HG02885 (cell line): ENCODE data around the gene CCDC73.
"Not testable (repeated sequence)": the region's sequence is repeated elsewhere in the genome, so short reads cannot be mapped to it uniquely, and the experiment has no call there.

Experiments used
- ATAC-seq: cut with Tn5 transposase; IDR thresholded peaks from one replicate; pipeline ENCODE4 v1.9.1; 2021; ENCODE audit warnings: mild to moderate bottlenecking; ENCODE audit not compliant: unreplicated experiment, poor library complexity

The CCDC73 gene

DNA sequence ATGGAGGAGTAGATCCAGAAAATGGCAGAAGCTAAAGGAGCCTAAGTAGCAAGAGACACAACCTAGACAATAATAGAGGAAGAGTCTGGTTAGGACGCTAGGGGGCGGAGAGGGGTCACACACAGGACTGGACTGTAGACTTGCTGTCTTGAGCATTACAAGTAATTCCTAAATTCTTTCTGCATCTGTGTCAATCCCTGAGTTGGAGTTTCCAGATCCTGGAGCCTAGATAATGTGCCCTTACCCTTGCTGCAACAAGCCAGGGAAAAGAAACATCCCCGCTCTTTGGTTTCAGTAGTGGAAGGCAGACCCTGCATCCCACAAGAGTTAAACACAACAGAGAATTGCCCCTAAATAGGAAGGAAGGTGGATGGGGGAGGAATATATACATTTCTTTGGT lies 14.9 kb upstream of the CCDC73 start:
- ATAC-seq: peak; percentile 99

DNA sequence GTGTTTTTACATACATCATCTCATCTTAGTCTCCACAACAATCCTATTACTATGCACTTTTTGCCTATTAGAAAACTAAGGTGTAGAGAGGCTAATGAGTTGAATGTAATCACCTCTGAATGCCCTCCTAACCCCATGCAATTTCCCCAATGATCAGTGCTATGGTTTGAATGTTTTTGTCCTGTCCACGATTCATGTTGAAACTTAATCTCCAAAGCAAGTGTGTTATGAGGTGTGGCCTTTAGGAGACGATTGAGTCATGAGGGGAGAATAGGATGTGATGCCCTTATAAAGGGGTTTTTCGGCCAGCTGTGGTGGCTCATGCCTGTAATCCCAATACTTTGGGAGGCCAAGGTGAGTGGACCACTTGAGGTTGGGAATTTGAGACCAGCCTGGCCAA lies 2.0 kb upstream of the CCDC73 start:
- ATAC-seq: no peak

DNA sequence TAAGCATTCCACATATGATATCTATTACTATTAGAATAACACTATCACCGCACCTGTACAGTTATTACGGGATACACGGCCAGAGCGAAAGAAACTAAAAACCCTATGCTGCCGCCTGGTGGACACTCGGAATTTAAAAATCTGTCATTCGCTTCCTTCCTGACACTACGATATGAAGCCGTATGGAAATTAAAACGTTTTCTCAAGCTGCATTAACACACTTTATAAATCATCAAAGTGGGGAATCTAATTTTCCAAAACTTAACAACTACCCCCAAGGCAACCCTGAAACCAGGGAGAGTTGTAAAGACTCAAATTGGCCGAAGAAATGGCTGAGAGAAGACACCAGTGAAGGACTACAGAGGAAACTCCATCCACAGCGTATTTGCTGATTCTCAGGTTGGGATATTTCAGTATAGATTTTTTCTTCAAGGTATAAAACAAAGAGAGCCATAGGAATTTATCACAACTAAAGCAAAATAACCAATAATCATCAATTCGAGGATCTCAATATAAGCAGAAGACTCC lies 1.4 kb downstream of the CCDC73 start:
- ATAC-seq: peak; percentile 93

DNA sequence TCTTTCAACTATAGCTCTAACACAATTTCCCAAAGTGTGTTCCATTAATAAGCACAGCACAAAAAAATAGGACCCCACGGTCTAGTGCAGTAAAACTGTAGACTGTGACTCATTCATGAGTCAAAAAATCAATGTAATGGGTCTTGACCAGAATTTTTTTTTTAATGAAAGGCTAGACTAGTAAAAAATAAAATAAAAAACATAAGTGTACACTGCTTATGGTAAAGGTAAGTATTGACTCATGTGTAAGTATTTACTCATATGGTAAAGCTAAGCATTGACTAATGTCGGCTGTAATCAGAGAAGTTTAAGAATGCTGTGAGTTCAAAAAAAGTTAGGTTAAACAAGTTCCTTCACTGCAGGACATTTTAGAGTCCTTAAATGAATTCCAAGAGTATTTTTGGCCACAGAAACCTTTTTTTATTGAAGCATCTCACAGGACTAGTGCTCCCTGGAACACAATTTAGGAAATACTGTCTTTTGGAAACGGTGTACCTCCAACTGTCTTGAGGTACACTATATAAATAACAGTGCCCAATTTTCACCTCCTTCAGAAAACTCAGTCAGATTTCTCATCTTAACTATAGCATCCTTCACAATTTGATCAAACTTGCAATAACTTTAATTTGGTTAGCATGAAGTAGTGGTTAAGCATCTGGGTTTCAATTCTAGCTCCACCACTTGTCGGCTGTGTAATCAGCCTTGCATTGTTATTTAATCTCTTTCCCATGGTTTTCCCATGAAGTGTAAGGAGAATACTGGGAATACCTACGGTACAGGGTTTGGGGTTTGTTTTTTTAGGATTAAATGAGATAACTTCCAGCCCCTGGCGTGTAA lies 2.1 kb downstream of the CCDC73 start:
- peak; percentile 24 for ATAC-seq

DNA sequence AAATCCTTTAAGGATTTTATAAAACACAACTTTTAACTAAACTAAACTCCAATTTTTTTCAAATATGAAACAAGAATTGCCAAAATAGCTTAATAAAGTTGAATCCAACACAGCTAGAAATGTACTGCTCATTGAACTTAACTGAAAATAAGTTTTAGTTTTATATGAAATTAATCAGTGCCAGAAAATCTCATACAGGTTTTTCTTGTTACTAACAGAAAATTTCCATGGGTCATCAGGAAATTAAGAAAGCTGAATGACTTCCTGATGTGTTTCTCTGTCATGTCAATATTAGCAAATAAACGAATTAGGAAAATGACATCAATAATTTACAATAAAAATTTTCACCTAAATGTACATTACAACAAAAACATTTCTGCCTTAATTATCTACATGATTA lies 3.5 kb downstream of the CCDC73 start:
- ATAC-seq: no peak

DNA sequence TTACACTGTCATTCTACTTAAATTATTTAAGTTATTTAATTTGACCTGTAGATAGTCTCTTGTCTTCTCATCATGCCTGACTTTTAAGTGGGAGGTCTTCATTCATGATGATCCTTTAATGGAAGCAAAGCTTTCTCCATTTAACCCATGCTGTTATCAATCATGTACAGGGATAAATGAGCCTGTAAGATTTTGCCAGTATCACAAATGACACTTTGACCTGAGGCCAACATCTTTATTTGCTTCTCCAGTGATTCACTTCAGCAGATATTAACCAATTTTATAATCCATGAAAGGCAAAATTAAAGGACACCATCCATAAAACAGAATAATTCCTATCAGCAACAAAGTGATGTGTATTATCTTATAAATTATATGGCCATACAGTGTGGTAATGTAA lies 7.7 kb downstream of the CCDC73 start:
- no peak for ATAC-seq

DNA sequence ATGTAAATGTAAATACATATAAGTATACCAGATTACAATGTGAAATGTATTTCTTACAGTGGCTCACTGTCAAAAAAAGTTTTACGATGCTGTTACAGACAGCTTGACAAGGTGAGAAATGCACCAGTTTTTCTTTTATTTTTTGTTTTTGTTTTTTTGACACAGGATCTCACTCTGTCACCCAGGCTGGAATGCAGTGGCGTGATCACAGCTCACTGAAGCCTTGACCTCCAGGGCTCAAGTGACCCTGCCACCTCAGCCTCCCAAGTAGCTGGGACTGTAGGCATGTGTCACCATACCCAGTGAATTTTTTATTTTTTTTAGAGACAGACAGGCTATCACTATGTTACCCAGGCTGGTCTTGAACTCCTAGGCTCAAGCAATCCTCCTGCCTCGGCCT lies 9.2 kb downstream of the CCDC73 start:
- ATAC-seq: no peak

DNA sequence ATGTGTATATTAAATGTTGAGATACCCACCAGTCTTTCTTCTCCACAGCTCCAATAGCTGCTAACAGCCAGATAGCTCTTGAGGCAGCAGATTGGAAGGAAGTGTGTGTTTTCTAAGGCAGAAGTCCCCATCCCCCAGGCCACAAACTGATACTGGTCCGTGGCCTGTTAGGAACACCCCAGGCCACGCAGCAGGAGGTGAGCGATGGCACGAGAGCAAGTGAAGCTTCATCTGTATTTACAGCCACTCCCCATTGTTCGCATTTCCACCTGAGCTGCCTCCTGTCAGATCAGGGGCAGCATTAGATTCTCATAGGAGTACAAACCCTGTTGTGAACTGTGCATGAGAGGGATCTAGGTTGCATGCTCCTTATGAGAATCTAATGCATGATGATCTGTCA lies 12.7 kb downstream of the CCDC73 start:
- ATAC-seq: no peak

DNA sequence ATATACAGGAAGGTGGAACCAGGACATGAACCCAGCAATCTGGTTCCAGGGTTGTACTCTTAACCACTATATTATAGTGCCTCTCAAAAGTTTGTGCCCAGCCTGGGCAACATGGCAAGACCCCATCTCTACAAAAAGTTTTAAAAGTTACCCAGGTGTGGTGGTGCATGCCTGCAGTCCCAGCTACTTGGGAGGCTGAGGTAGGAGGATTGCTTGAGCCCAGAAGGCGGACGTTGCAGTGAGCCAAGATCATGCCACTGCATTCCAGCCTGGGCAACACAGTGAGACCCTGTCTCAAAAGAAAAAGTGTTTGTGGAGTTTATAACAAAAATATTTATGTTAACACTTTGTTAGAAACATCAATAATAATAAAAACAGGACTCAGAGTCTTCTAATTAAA lies 13.6 kb downstream of the CCDC73 start:
- not testable (repeated sequence) for ATAC-seq

DNA sequence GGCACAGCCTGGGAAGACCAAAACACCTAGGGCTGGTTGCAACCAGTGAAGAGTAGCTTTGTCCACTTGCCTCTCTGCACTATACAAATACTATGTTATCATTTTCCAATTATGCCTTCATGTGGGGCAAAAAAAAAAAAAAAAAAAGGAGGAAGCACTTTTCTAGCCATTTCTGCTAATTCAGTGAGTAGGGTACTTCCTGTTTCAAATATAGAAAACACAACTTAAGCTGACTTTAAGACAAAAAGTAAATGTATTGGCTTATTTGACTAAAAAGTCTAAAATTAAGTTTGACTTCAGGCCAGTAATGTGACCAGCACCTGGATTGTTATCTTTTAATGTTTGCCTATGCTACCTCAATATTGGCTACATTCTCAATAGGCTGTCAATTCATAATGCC lies 15.3 kb downstream of the CCDC73 start:
- ATAC-seq: peak; percentile 38

DNA sequence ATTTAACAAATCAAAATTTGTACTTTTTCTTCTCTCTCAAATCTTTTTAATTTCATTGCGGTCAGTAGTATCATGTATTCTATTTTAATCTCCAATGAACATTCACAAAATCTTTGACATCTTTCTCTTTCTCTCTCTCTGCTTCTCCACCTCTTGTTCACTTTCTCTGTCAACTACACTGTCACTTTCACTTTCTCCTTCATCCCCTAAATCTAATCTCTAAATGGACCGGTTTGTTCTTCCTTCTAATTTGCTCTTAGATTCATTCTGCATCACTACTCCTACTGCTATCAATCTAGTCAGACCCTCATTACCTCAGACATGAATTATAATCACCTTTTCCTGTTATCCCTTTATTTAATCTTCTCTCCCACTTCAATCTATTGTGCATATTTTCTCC lies 18.6 kb downstream of the CCDC73 start:
- ATAC-seq: peak; percentile 69

DNA sequence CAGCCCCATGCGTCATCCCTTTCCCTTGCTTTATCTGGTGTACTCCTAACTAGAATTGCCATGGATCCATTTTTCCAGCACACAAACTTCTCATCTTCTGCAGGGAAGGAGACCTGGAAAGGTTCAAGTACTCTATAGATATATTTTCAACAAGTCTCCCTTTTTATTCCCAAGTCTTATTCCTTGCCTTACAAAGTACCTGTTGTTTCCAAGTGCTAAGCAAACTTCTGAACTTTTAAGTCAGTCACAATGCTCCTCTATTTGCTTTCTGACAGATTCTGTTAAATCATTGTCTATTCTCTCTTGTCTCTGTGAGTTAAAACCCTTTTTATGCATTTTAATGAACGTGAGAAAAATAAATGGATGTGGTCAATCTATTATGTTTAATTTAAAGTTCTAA lies 20.4 kb downstream of the CCDC73 start:
- ATAC-seq: no peak

DNA sequence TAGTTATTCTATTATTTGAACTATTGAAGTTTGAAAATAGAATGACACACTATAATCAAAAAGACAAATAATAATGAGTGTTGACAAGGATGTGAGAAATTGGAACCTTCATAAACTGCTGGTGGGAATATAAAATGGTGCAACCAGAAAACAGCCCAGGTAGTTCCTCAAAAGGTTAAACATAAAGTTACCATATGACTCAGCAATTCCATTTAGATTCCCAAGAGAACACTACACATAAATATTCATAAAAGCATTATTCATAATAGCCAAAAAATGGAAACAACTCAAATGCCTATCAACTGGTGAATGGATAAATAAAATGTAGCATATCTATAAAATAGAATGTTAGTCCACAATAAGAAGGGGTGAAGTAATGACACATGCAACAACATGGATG lies 21.7 kb downstream of the CCDC73 start:
- ATAC-seq: no peak

DNA sequence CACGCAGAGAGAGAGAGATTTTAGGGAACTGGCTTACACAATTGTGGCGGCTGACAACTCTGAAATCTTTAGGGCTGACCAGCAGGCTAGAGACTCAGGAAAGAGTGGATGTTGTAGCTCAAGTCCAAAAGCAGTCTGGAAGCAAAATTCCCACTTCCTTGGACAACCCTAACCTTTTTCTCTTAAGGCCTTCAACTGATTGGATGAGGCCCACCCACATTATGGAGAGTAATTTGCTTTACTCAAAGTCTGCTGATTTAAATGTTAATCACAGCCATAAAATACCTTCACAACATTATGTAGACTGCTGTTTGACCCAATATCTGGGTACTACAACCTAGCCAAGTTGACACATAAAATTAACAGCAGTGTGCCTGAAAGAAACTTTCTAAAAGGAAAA lies 32.7 kb downstream of the CCDC73 start:
- not testable (repeated sequence) for ATAC-seq

DNA sequence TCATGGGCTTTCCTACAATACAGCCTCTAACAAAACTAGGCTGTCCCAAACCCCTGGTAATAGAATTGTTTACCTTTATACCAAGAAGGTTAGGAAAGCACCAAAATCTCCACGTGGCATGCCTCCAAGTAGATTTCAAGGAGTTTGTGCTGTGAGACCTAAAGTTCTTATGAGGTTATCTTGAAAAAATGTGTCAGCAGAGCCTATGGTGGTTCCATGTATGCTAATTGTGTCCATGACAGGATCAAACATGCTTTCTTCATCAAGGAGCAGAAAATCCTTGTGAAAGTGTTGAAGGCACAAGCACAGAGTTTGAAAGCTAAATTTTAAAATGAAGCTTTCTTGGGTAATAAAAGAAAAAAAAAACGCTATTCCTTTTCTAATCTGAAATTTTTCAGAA lies 36.2 kb downstream of the CCDC73 start:
- ATAC-seq: no peak

DNA sequence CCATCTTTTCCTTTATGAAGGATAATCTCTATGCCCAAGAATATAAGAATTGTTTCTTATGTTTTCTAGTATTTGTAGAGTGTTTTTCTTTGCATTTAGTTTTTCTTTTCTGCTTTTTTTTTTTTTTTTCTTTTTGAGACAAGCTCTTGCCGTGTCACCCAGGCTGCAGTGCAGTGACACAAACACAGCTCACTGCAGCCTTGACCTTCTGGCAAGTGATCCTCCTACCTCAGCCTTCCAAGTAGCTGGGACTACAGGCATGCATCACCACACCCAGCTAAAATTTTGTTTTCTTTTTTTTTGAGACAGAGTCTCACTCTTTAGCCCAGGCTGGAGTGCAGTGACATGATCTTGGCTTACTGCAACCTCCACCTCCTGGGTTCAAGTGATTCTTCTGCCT lies 41.3 kb downstream of the CCDC73 start:
- ATAC-seq: not testable (repeated sequence)

DNA sequence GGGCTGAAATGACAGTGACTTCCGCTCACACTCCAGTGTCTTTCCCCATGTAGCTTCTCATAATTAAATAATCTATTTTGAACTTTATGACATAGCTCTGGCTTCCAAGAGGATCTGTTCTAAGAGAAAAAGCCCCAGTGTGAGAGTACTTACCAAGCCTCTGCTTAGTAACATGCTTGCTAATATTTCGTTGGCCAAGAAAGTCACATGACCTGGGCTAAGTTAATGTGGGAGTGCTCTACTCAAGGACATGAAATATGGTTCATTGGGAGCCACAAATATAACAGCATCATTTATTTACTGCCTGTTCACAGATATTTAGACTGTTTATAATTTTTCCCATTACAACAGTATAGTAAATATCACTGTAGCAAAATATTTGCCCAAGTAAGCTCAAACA lies 42.5 kb downstream of the CCDC73 start:
- ATAC-seq: no peak

DNA sequence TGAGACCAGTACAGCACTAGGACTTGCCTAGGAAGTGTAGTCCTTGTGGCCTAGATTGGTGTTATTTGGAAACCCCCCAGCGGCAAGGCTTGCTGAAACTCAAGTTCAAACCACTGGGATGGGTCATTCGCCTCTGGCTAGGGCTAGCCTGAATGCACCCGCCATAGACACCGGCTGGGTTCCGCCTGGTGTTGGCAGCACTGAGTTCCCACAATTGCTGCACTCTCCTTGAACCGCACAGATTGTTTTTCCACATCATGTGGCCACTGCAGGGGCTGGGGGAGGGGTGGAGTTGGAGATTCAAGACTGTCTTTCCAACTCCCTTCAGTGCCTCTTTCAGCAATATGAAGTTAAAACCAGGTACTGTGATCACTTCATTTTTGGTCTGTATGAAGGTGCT lies 43.1 kb downstream of the CCDC73 start:
- no peak for ATAC-seq

DNA sequence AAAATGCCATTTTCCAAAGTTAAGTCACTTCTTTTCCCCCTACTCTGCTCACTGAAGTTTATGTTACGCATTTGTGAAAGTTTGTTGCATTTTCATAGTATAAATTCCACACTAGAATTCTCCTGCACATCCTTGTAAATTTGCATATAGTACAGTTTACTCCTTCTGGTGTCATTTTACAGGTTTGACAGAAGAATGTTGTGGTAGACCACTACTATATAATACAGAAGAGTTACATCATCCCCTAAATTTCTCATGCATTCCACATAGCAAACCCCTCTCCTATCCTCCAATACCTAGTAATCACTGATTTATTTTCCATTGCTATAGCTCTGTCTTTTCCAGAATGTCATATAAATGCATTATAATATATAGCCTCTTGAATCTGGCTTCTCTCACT lies 64.5 kb downstream of the CCDC73 start:
- ATAC-seq: no peak

DNA sequence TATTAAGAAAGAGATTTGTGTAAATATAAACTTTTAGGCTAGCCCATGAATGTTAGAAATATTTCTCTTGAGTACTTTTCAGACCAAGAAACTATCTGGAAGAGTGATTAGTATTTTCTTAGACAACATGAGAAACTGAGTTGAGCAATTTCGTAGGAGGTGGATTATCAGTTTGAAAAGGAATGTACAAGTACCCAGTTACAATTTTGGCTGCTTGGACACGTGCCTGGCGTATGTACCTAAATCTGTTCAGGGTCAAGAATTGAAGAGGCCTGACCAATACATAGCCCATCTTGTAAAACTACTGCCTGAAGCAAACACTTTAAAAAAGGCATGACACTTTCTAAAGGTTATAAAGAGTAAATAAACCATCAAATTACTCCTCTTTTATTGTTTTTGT lies 71.1 kb downstream of the CCDC73 start:
- no peak for ATAC-seq

DNA sequence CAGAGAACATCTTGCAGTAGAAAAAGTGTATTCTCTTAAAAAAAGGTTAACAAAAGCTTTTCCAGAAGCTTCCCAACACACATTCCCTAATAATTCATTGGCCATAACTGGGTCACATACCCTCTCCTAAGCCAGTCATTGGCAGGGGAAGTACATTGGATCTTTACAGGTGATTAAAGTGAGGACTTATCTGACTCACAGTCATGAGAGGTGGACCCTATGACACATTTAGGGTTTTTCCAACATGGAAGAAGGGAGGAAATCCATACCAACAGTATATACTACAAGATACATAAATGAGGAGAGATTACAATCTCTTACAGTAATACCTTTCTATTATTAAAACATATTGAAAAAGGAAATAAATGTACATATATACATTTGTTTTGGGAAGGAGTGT lies 72.2 kb downstream of the CCDC73 start:
- no peak for ATAC-seq

DNA sequence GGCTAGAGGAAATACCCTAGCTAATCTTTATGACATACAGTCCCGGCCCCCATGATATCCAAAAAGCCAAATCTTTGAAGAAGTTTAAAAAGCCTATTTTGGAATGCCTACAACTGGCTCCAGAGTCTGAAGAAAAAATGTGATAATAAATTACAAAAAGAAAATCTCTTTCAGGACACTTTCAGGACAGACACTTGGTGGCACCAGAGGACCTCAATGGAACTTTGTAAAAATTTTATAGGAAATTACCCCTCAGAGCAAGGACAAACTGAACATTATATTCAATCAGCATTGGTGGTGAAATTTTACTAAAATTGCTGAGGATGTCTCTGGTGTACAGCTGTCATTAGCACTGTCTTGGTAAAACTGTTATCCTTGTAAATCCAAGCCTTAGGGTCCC lies 81.0 kb downstream of the CCDC73 start:
- no peak for ATAC-seq
